ENCODE data around the gene ZNF385B. TPM values are rescaled to one million over a fixed set of nuclear protein-coding genes. Genes with fewer than 3 reads are reported as not detected.

The ZNF385B gene
- total and polyA plus RNA-seq, 5 experiments from 2014 or later: not detected

DNA sequence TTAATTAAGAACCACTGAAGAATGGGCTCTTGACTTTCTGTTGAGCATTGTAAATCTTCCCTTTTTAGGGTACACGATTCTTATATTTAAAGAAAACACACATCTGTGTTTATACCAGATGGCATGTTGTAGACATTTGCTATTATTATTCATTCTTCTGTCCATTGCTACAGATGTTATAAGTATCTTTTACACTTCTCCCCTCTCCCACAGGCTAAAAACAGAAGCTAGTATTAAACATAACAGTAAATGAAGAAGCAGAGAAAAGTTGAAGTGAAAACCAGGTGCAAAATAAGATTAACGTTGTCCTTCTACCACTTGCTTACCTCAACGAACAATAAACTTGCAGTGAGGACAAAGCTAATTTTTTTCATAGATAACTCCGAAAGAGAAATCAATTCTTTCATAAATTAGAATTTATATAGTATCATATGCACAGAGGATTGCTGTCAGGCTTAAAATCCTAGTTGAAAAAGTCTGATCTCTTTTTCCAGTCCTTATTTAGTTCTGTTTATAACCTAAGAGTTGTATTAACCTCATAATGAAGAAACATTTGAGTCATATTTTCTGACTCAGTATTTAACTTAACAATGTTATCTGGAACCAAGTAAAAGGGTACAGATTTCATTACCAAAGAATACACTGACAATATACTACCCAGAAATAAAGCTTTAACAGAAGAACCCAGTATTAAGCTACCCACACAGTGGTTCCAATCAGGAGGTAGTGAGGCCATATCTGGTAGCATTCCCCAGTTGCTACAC lies 16.4 kb upstream of the ZNF385B start:
- POLR2A ChIA-PET: no interaction called here
- ATAC-seq (no peak), DNase-seq (no peak)
- H3K36me3 Mint-ChIP-seq: no peaks in the 10 kb centered on the region
- H3K27me3 Mint-ChIP-seq: peaks cover 4 to 8% (median 5%) of the 10 kb centered on the region in 5 donors
- no peaks in the 10 kb centered on the region for H3K4me1 Mint-ChIP-seq
- no peak overlapping the region for H3K27ac Mint-ChIP-seq
- no peak overlapping the region for H3K4me3 Mint-ChIP-seq
- no peaks in the 10 kb centered on the region for H3K9me3 Mint-ChIP-seq

DNA sequence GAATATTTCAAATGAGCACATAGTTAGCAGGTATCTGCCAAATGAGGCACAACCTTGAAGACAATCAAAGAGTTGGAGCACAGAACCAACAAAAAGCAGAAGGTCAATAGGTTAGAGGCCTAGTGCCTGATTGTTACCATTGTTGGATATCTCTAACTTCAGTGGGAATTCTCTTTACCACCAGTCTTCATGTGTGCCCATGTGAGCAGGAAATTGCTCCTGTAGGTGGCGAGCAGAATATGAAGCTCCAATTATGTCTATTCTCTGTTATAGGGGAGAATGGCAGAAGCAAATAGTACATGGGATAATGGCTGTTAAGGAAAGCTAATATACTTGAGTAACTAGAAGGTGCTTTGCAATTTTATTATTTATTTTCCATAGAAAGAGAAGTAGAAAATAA lies 14.9 kb upstream of the ZNF385B start:
- Mint-ChIP-seq H3K4me3 (no peak overlapping the region), H3K27ac (no peak overlapping the region), H3K36me3 (no peaks in the 10 kb centered on the region), H3K9me3 (no peaks in the 10 kb centered on the region), H3K4me1 (no peaks in the 10 kb centered on the region), H3K27me3 (peaks cover 10 to 16% (median 13%) of the 10 kb centered on the region in 5 donors)
- no peak for DNase-seq
- no peak for ATAC-seq
- POLR2A ChIA-PET: no interaction called here

DNA sequence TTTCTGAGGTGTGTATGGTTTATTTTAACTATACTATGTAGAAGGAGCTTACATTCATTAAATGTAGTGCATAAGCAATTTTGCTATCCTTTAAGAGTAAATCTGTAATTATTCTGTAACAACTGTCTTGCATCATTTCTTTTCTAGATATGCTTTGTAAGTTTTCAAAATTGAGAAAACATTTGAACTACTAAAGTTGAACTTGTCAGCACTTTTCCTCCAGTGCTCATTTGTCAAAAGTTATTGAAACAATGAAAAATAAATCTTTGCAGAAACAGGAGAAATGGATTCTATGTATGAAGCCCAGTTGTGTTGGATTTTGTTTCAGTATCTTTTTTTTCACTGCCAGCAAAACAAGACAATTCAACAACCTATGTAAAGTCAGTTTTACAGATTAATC lies 14.5 kb upstream of the ZNF385B start:
- Mint-ChIP-seq H3K36me3 (no peaks in the 10 kb centered on the region), H3K9me3 (no peaks in the 10 kb centered on the region), H3K27me3 (peaks cover 11 to 20% (median 13%) of the 10 kb centered on the region in 5 donors), H3K27ac (no peak overlapping the region), H3K4me1 (no peaks in the 10 kb centered on the region), H3K4me3 (no peak overlapping the region)
- DNase-seq (no peak), ATAC-seq (no peak)
- POLR2A ChIA-PET: no interaction called here

DNA sequence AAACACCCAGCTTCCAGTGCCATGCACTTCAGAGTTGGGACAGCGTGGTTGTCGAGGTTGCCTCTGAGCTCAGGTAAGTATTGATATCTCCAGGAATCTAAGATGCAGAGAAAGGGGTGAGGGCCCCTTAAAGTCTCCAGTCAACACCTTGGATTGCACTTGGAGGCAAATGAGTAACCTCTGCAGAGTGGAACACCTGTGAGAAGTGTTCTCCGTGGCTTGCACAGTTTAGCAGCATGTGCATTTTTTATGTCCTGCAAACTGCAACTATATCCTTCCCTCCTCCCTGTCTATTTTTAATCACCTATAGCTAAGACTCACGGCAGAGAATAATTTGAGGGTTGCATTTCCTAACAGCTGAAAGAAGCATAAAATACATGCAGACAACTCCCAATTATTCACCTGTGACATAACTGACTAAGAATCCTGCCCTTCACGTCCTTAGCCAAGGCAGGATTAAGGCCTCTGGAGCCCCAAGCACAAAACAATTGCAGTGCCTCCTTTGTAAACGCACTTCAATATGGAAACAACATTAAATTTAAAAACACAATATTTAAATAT lies 1.6 kb upstream of the ZNF385B start:
- Mint-ChIP-seq H3K27ac (no peak overlapping the region), H3K36me3 (no peaks in the 10 kb centered on the region), H3K27me3 (peaks cover 17 to 64% (median 40%) of the 10 kb centered on the region in 5 donors), H3K4me1 (peaks cover 4 to 14% (median 10%) of the 10 kb centered on the region in 4 donors), H3K9me3 (no peaks in the 10 kb centered on the region), H3K4me3 (no peak overlapping the region)
- DNase-seq (no peak), ATAC-seq (no peak)
- POLR2A ChIA-PET: no interaction called here

DNA sequence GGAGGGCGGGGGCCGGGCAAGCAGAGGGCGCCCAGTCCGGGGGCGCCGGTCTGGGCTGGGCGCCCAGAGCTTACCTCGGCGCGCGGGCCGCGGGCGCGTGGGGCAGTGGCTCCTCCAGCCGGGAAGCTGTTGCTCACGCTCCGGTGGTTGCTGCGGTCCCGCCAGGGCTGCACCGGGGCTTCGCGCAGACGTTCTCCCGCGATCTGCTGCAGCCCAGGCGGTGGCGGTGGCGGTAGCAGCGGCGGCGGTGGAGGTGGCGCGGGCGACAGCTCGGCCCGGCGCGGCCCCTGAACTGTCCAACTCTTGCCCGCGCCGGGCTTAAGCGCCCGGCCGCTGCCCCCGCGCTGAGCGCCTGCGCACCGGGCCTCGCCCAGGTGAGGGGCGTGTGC lies 391 bp downstream of the ZNF385B start:
- Mint-ChIP-seq H3K36me3 (no peaks in the 10 kb centered on the region), H3K4me1 (peaks cover 4 to 14% (median 10%) of the 10 kb centered on the region in 4 donors), H3K9me3 (no peaks in the 10 kb centered on the region), H3K27ac (no peak overlapping the region), H3K27me3 (peaks cover 29 to 74% (median 54%) of the 10 kb centered on the region in 5 donors), H3K4me3 (no peak overlapping the region)
- no peak for DNase-seq
- POLR2A ChIA-PET: no interaction called here
- ATAC-seq: no peak

DNA sequence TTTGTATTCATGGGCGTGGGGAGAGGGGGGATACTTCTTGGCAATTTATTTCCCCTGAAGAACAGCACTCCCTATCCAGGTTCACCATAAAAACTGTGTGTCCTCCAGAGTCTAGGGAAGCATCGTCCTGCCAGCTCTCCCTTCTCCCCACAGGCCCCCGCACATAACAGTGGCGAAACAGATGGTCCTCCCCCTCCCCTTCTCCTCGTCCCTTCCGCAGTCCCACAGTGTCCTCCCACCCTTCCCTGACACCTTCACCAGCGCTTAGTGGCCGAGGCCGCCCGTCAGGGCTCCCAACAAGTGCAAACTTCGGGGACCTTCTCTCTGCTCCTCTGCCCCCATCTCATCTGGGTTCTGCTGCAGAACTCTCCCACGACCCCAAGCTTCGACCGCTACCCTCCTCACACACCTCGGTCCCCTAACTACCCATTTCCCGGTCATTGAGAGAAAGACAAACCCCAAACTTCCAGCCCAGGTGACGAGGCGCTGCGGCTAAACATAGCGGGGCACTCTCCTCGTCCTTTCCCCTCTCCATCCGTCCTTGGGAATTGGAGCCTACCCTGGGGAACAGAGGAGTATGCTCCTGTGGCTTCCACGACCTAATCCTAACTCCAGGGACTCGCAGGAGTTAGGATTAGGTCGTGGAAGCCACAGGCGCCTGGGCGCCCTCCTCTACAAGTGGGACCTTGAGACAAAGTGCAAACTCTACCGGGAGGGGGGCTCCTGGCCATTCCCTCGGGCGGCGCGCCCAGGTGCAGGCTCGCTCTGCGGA lies 971 bp downstream of the ZNF385B start:
- Mint-ChIP-seq H3K36me3 (no peaks in the 10 kb centered on the region), H3K4me3 (peak overlapping the region in 6 of 10 donors; percentile 20 to 63 (median 34)), H3K27me3 (peaks cover 29 to 79% (median 54%) of the 10 kb centered on the region in 5 donors), H3K27ac (no peak overlapping the region), H3K4me1 (peaks cover 4 to 14% (median 10%) of the 10 kb centered on the region in 4 donors), H3K9me3 (no peaks in the 10 kb centered on the region)
- ATAC-seq (no peak), DNase-seq (no peak)
- POLR2A ChIA-PET: no interaction called here

DNA sequence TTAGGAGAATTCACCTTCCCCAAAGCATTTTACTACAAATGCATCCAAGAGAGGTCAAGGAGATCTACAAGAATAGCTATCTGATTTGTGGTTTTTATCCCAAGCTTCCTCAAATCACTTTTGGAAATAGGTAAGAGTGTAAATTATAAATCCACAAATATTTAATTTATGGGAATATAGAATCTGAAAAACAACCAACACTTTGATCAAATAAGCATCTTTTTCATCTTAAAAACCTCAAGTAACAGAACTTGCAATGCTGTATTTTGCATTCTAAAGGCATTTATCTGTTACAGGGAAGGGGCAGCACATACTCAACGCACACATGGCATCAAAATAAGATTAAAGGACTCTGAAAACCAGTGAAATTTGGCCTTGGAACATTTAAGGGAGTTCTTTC lies 1.9 kb downstream of the ZNF385B start:
- peak overlapping the region in 1 of 10 donors; percentile 28 for H3K4me3 Mint-ChIP-seq
- ATAC-seq: no peak
- POLR2A ChIA-PET: no interaction called here
- H3K36me3 Mint-ChIP-seq: no peaks in the 10 kb centered on the region
- peaks cover 4 to 14% (median 10%) of the 10 kb centered on the region in 4 donors for H3K4me1 Mint-ChIP-seq
- H3K27me3 Mint-ChIP-seq: peaks cover 26 to 85% (median 51%) of the 10 kb centered on the region in 5 donors
- no peaks in the 10 kb centered on the region for H3K9me3 Mint-ChIP-seq
- H3K27ac Mint-ChIP-seq: no peak overlapping the region
- DNase-seq: no peak

DNA sequence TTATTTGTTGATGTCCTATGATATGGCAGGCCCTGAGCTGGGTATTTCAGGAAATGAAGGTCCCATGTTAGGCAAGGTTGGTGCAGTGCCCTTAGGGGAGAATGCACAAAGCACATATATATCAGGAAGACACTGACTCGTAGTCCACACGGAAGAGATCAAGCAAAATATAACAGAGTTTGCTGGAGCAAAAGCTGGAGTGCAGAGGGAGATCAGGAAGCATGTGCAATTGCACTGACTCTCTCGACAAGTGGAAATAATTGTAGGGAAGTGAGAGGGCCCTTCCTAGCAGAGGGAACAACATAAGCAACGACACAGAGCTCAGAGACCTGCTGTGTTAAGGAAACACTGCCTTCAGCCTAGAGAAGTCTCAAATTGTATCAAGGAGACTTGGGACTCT lies 4.2 kb downstream of the ZNF385B start:
- ATAC-seq (no peak), DNase-seq (no peak)
- H3K36me3 Mint-ChIP-seq: no peaks in the 10 kb centered on the region
- no peak overlapping the region for H3K4me3 Mint-ChIP-seq
- H3K4me1 Mint-ChIP-seq: peaks cover 4 to 14% (median 10%) of the 10 kb centered on the region in 4 donors
- H3K27me3 Mint-ChIP-seq: peaks cover 20 to 64% (median 38%) of the 10 kb centered on the region in 5 donors
- no peak overlapping the region for H3K27ac Mint-ChIP-seq
- POLR2A ChIA-PET: no interaction called here
- H3K9me3 Mint-ChIP-seq: no peaks in the 10 kb centered on the region

DNA sequence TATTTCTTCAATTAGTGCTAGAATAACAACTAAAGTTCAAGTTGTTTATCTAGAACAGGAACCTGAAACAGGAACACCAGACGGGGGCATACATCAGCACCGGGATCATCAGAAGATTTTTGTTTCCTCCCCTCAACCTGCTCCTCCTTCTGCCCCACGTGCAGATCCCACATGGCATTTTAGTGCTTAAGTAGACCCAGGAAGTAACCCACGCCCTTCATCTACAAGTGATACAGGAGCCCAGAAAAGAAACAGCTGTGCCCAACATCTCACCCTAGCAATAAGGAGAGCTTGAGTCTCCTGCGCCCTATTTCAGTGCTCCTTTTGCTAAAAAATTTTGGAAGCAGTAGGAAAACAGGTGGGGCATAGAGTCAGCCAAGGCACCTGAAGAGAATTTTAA lies 5.2 kb downstream of the ZNF385B start:
- POLR2A ChIA-PET: no interaction called here

DNA sequence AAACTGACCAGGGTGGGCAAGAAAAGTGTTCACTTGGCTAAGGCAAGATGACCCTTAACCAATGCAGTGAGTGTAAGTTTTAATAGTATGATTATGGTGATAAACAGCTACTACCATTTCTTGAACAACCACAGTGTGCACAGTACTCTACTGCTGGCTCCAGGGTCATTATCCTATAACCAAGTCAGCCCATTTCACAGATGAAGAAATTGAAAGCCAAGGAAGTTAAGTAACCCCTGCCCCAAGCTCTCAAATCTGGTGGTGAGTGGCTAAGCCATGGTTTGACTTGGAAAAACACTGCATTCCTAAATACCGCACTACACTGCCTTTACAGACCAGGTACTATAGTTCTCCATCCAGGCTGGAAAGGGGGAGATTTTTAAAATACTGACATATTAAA lies 5.7 kb downstream of the ZNF385B start:
- Mint-ChIP-seq H3K36me3 (no peaks in the 10 kb centered on the region), H3K27ac (no peak overlapping the region), H3K4me1 (peaks cover 2 to 9% (median 7%) of the 10 kb centered on the region in 4 donors), H3K9me3 (no peaks in the 10 kb centered on the region), H3K4me3 (no peak overlapping the region), H3K27me3 (peaks cover 21 to 59% (median 33%) of the 10 kb centered on the region in 5 donors)
- no peak for ATAC-seq
- POLR2A ChIA-PET: no interaction called here
- no peak for DNase-seq

More for the DNA sequence above, 5.2 kb downstream of the ZNF385B start:
- Mint-ChIP-seq H3K4me1 (peaks cover 2 to 9% (median 8%) of the 10 kb centered on the region in 4 donors), H3K9me3 (no peaks in the 10 kb centered on the region), H3K4me3 (no peak overlapping the region), H3K27me3 (peaks cover 19 to 56% (median 30%) of the 10 kb centered on the region in 5 donors), H3K36me3 (no peaks in the 10 kb centered on the region), H3K27ac (no peak overlapping the region)
- DNase-seq (no peak), ATAC-seq (no peak)

DNA sequence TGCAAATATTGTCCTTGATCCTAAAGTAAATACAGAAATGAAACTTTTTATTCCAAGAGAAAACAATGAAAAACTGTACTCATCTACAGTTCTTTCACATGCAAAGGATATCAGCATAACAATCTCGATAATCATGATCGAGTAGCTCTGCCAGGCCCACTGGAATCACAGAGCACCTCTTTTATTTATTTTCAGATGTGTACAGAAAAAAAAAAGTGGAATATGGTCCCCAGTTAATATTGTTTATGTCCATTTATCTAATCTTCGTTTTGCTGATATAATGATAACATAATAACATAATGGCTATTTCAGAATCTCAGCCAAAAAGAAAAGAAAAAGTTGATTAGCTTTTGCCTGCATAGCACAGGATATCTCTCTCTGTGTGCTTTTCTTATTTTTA lies 6.5 kb downstream of the ZNF385B start:
- no peaks in the 10 kb centered on the region for H3K9me3 Mint-ChIP-seq
- H3K27ac Mint-ChIP-seq: no peak overlapping the region
- H3K27me3 Mint-ChIP-seq: peaks cover 13 to 57% (median 26%) of the 10 kb centered on the region in 5 donors
- POLR2A ChIA-PET: no interaction called here
- H3K36me3 Mint-ChIP-seq: no peaks in the 10 kb centered on the region
- no peak for ATAC-seq
- no peak overlapping the region for H3K4me3 Mint-ChIP-seq
- peaks cover 0 to 1% (median under 1%) of the 10 kb centered on the region in 4 donors for H3K4me1 Mint-ChIP-seq
- DNase-seq: no peak

DNA sequence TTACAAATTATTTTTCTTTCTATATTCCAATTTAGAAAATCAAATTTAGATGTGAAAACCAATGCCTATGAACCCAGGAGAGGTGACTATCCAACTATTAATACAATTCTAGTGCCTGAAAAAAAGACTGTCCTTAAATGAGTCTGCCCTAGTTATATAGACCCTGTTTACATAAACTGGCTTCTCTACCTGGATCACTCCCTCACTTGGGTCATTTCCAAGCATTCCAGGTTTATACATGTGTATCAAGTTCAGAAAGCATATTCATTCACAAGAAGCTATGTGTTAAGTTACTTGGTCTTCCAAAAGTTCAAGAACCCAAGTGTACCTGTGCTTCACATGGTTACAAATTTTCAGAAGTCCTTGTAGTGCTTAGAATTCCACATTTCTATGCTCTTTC lies 8.3 kb downstream of the ZNF385B start:
- DNase-seq: no peak
- POLR2A ChIA-PET: no interaction called here
- no peak for ATAC-seq
- Mint-ChIP-seq H3K4me1 (no peaks in the 10 kb centered on the region), H3K27me3 (peaks cover 6 to 44% (median 18%) of the 10 kb centered on the region in 5 donors), H3K4me3 (no peak overlapping the region), H3K9me3 (no peaks in the 10 kb centered on the region), H3K36me3 (no peaks in the 10 kb centered on the region), H3K27ac (no peak overlapping the region)

DNA sequence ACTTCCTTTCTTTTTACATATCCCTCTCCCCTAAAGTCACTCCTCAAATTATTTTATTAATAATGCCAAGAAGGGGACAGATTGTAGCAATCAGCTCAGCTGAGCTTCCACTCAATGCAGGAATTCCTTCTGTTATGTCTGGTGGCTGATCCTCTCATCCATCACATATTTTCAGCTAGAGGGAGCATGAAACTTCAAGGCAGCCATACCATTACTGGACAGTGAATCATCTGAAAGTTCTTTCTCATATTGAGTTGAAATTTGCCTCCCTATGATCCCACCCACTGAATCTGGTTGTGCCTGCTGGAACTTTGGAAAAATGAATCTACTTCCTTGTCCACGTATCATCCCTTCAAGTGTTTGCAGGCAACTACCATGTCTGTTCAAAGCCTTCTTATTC lies 11.2 kb downstream of the ZNF385B start:
- Mint-ChIP-seq H3K4me1 (no peaks in the 10 kb centered on the region), H3K9me3 (no peaks in the 10 kb centered on the region), H3K4me3 (no peak overlapping the region), H3K36me3 (no peaks in the 10 kb centered on the region), H3K27me3 (peaks cover 2 to 15% (median 9%) of the 10 kb centered on the region in 5 donors), H3K27ac (no peak overlapping the region)
- POLR2A ChIA-PET: no interaction called here
- ATAC-seq (no peak), DNase-seq (no peak)
